Lung (tissue), 12 donors: ENCODE measurements around the gene CACNB1. TPM values are rescaled to one million over a fixed set of nuclear protein-coding genes. Genes with fewer than 3 reads are reported as not detected.

Experiments
- ATAC-seq: fragments of 200-7000 bp; cut with Tn5 transposase; one replicate; pipeline ENCODE4 v1.9.1; 2020; ENCODE audit warnings: moderate number of reproducible peaks; ENCODE audit not compliant: insufficient read depth, low FRiP score
- DNase-seq, 3 donors: peaks; one replicate each; pipeline ENCODE4 v3.0.0-alpha.2; 2013 to 2017
- H3K27ac ChIP-seq, 2 donors: one replicate each; pipeline ENCODE4 v1.5.1; 2013; ENCODE audit warnings: mild to moderate bottlenecking in 2 of 2, moderate library complexity in 2 of 2, control low read depth in 1 of 2, inconsistent platforms in 1 of 2, low read depth in 1 of 2, low read length in 1 of 2
- H3K27me3 ChIP-seq, 3 donors: one replicate each; pipeline ENCODE4 v1.5.1; 2013; ENCODE audit warnings: low read length in 2 of 3; ENCODE audit not compliant: control insufficient read depth in 3 of 3, insufficient read depth in 3 of 3
- H3K36me3 ChIP-seq, 4 donors: one replicate each; pipeline ENCODE4 v1.5.1; 2013; ENCODE audit warnings: low read length in 4 of 4, mild to moderate bottlenecking in 1 of 4, moderate library complexity in 1 of 4; ENCODE audit not compliant: control insufficient read depth in 4 of 4, insufficient read depth in 4 of 4
- H3K4me1 ChIP-seq, 5 donors: one replicate each; pipeline ENCODE4 v1.5.1; 2013; ENCODE audit warnings: low read length in 5 of 5, mild to moderate bottlenecking in 2 of 5, moderate library complexity in 1 of 5; ENCODE audit not compliant: control insufficient read depth in 5 of 5, insufficient read depth in 5 of 5
- H3K4me3 ChIP-seq: one replicate; pipeline ENCODE4 v1.5.1; 2013; ENCODE audit warnings: mild to moderate bottlenecking, control low read depth, moderate library complexity
- H3K9ac ChIP-seq, 2 donors: one replicate each; pipeline ENCODE4 v1.5.1; 2013; ENCODE audit warnings: low read length in 2 of 2, control low read depth in 1 of 2; ENCODE audit not compliant: insufficient read depth in 1 of 2
- H3K9me3 ChIP-seq, 4 donors: one replicate each; pipeline ENCODE4 v1.5.1; 2013; ENCODE audit warnings: low read length in 3 of 4, mild to moderate bottlenecking in 1 of 4, moderate library complexity in 1 of 4; ENCODE audit not compliant: control insufficient read depth in 4 of 4, insufficient read depth in 3 of 4
- CTCF ChIP-seq: IDR thresholded peaks from 2 replicates; pipeline ENCODE4 v1.5.1; 2012; ENCODE audit warnings: mild to moderate bottlenecking; ENCODE audit errors: control extremely low read depth, extremely low read depth
- WGBS, 2 donors: extraction: QIAGEN DNeasy Blood & Tissue Kit; methylation state at CpG; one replicate each; pipeline ENCODE4 v1.1.7; 2013; 5-methylcytosine and 5-hydroxymethylcytosine counted together
- polyA plus RNA-seq, 2 donors: library from polyadenylated mRNA; stranded (reverse); fragments of 200-250 nt; gene quantifications; one replicate each; pipeline ENCODE4 v1.2.1, GENCODE V29; 2013
- total RNA-seq, 2 donors: library from RNA; depleted of rRNA in 1 of 2; stranded (reverse); fragments of >200 nt in 1 of 2; gene quantifications; one replicate each; pipeline ENCODE4 v1.2.1, GENCODE V29; 2014 to 2021
- donor health status: control.
- donor health status: control.
- donor health status: Bipolar disorder and iron deficiency.
- donor health status: healthy.
- donor health status: DM: yes; HTN: yes; CAD: no.

The CACNB1 gene
- total and polyA plus RNA-seq, 4 donors = 6.8 to 49.6 (median 21.7) TPM

GRCh38 chr17:39141915-39142664, 55.4 kb downstream of the CACNB1 start:
- Histone ChIP-seq H3K27me3 (no peaks in the 10 kb centered on the region), H3K9ac (no peak overlapping the region), H3K9me3 (no peaks in the 10 kb centered on the region), H3K4me3 (no peak overlapping the region), H3K27ac (no peak overlapping the region), H3K36me3 (no peaks in the 10 kb centered on the region), H3K4me1 (peaks cover 0 to 7% (median 3%) of the 10 kb centered on the region in 5 donors)
- DNase-seq (no peak), ATAC-seq (no peak)
- no peak for TF ChIP-seq CTCF
- 84 to 88% methylated on average over 11 of the region's 11 CpGs for WGBS, 2 donors

- no peaks in the 10 kb centered on the region for H3K36me3 ChIP-seq
- DNase-seq (no peak), ATAC-seq (no peak)
- no peaks in the 10 kb centered on the region for H3K9me3 ChIP-seq
- H3K4me1 ChIP-seq = peaks cover 0 to 7% (median 3%) of the 10 kb centered on the region in 5 donors
- WGBS, 2 donors = 97% methylated on average over 5 of the region's 5 CpGs
- no peak for TF ChIP-seq CTCF
- H3K4me3 ChIP-seq = no peak overlapping the region
- no peaks in the 10 kb centered on the region for H3K27me3 ChIP-seq
- no peak overlapping the region for H3K27ac ChIP-seq
- no peak overlapping the region for H3K9ac ChIP-seq
Observed at GRCh38 chr17:39141294-39141693, 56.2 kb downstream of the CACNB1 start.

- Histone ChIP-seq H3K4me3 (no peak overlapping the region), H3K27ac (no peak overlapping the region), H3K9ac (no peak overlapping the region), H3K36me3 (no peaks in the 10 kb centered on the region), H3K27me3 (no peaks in the 10 kb centered on the region), H3K4me1 (peaks cover 0 to 7% (median 3%) of the 10 kb centered on the region in 5 donors), H3K9me3 (no peaks in the 10 kb centered on the region)
- no peak for ATAC-seq
- no peak for DNase-seq
- 94 to 96% methylated on average over 9 of the region's 9 CpGs for WGBS, 2 donors
- no peak for TF ChIP-seq CTCF
Observed at GRCh38 chr17:39139561-39139960, 57.9 kb downstream of the CACNB1 start.

GRCh38 chr17:39139161-39139511, 58.3 kb downstream of the CACNB1 start:
- H3K36me3 ChIP-seq = no peaks in the 10 kb centered on the region
- no peak for TF ChIP-seq CTCF
- H3K27ac ChIP-seq = no peak overlapping the region
- DNase-seq (no peak), ATAC-seq (no peak)
- no peaks in the 10 kb centered on the region for H3K27me3 ChIP-seq
- no peaks in the 10 kb centered on the region for H3K9me3 ChIP-seq
- peaks cover 0 to 7% (median 1%) of the 10 kb centered on the region in 5 donors for H3K4me1 ChIP-seq
- H3K4me3 ChIP-seq = no peak overlapping the region
- WGBS, 2 donors = 86 to 94% methylated on average over 2 of the region's 2 CpGs
- no peak overlapping the region for H3K9ac ChIP-seq
